VCaP (cell line): ENCODE results near the gene CD300A.

Experiments
- H3K27ac ChIP-seq: fragments of 450-650 bp; 2 replicates; pipeline ENCODE4 v1.5.1; 2017
- CTCF ChIP-seq: fragments of 450-650 bp; conservative IDR thresholded peaks from 2 replicates; pipeline ENCODE4 v1.5.1; 2017; ENCODE audit warnings: mild to moderate bottlenecking, moderate library complexity

The CD300A gene

GRCh38 chr17:74432424-74432690 is 34.1 kb upstream of the CD300A start:
- TF ChIP-seq CTCF, result no peak
- peak overlapping the region; percentile 71 for H3K27ac ChIP-seq

- peak overlapping the region; percentile 71 for H3K27ac ChIP-seq
- no peak for TF ChIP-seq CTCF
These were observed 33.6 kb upstream of the CD300A start for GRCh38 chr17:74432766-74433391.

DNA sequence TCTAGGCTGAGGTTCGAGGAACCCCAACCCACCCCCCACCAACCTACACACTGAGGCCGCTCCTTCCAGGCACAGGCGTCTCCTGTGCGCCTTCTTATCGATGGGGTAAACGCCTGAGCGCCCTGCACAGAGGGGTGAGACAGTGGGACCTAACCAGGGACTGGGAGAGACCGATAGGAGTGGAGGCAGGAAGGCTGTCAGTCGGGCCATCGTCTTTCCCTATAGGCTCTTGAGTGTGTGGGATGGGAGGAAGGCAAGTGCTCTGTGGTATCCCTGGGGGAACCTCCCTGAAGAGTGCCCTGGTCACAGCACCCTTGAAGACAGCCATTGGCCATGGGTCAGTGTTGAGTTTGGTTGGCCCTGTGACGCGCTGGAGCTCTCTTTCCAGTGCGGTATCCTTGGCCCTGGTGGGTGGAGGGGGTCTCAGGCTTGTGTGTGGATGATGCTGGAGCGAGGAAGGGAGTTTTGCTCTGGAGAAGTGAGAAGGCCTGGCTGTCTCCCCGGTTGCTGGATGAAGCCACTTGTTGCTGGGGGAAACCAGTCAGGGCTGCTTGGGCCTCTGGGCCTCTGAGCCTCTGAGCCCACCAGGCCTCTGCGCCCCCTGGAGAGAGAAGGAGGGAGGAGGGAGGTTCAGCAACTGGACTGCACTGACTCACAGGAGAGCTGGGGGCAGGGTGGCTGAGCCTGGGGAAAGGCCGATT is 32.9 kb upstream of the CD300A start:
- H3K27ac ChIP-seq, result no peak overlapping the region
- TF ChIP-seq CTCF, result no peak

DNA sequence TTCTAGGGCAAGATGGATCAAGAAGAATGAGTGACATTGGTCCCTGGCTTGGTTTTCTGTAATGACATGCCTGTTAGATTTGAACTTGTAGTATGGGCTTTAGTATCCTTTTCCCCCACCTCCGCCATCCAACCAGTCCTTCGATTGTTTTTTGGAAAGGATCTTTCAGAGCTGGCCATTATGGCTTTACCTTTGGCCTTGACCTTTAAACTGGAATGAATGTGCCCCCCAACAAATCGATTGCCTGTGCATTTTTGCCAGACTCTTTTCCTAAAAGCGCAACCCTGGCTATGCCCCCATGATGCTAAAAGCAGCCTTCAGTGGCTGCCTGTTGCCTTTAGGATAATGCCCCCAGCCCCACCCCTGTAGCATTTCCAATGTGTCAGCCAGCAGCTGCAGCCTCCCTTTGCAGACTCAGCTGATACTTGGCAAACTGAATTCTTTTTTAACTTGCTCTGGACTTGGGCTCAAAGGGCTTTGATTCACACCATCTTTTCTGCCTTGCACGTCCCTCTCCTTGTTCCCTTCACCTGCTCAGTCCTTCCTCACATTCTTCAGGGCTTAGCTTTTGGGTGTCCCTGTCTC is 30.6 kb upstream of the CD300A start:
- H3K27ac ChIP-seq, result peak overlapping the region; percentile 49
- TF ChIP-seq CTCF, result no peak

- peak; percentile 48 for TF ChIP-seq CTCF
- H3K27ac ChIP-seq, result no peak overlapping the region
These were observed 28.7 kb upstream of the CD300A start for GRCh38 chr17:74437702-74438101.

DNA sequence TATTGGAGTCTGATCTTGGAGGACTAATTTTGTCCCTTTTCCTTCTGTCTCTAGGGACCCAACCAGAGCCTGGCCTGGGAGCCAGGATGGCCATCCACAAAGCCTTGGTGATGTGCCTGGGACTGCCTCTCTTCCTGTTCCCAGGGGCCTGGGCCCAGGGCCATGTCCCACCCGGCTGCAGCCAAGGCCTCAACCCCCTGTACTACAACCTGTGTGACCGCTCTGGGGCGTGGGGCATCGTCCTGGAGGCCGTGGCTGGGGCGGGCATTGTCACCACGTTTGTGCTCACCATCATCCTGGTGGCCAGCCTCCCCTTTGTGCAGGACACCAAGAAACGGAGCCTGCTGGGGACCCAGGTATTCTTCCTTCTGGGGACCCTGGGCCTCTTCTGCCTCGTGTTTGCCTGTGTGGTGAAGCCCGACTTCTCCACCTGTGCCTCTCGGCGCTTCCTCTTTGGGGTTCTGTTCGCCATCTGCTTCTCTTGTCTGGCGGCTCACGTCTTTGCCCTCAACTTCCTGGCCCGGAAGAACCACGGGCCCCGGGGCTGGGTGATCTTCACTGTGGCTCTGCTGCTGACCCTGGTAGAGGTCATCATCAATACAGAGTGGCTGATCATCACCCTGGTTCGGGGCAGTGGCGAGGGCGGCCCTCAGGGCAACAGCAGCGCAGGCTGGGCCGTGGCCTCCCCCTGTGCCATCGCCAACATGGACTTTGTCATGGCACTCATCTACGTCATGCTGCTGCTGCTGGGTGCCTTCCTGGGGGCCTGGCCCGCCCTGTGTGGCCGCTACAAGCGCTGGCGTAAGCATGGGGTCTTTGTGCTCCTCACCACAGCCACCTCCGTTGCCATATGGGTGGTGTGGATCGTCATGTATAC is 26.5 kb upstream of the CD300A start:
- no peak overlapping the region for H3K27ac ChIP-seq
- no peak for TF ChIP-seq CTCF

- 0 out of 2 replicates have a peak overlapping the region, but pooled peaks have one; percentile 83 for H3K27ac ChIP-seq
- TF ChIP-seq CTCF, result no peak
These were observed 24.9 kb upstream of the CD300A start for GRCh38 chr17:74441537-74441936.
